Osteoblast (primary cell): ENCODE measurements around the gene KCNT2. TPM values are rescaled to one million over a fixed set of nuclear protein-coding genes. Genes with fewer than 3 reads are reported as not detected.
A peak's percentile ranks its signal among the peaks of the same experiment; 100 is the strongest.

ENCODE experiments used
- DNase-seq: peaks from one replicate; pipeline ENCODE4 v3.0.0; 2011; ENCODE audit warnings: low spot score, mixed read lengths; ENCODE audit not compliant: insufficient read length; ENCODE audit errors: missing footprints
- H2AFZ ChIP-seq: 2 replicates; pipeline ENCODE4 v1.6.0; 2011; ENCODE audit warnings: mild to moderate bottlenecking, low read length
- H3K27ac ChIP-seq: 2 replicates; pipeline ENCODE4 v1.5.1; 2011; ENCODE audit warnings: mild to moderate bottlenecking, low read depth, low read length, moderate library complexity
- H3K27me3 ChIP-seq: 2 replicates; pipeline ENCODE4 v1.6.0; 2012; ENCODE audit warnings: mild to moderate bottlenecking, control low read depth, inconsistent platforms, low read length, moderate library complexity; ENCODE audit not compliant: insufficient read depth
- H3K36me3 ChIP-seq: 2 replicates; pipeline ENCODE4 v1.5.1; 2011; ENCODE audit warnings: mild to moderate bottlenecking, low read length, control low read depth, moderate library complexity; ENCODE audit not compliant: insufficient read depth
- H3K4me1 ChIP-seq: 2 replicates; pipeline ENCODE4 v1.5.1; 2011; ENCODE audit warnings: mild to moderate bottlenecking, low read length, control low read depth, moderate library complexity; ENCODE audit not compliant: insufficient read depth
- H3K4me2 ChIP-seq: 2 replicates; pipeline ENCODE4 v1.6.0; 2011; ENCODE audit warnings: mild to moderate bottlenecking, low read length; ENCODE audit not compliant: insufficient read depth
- H3K4me3 ChIP-seq: fragments of 200-600 bp; sonication (generic); 3 replicates; pipeline ENCODE4 v1.5.1; 2012; ENCODE audit warnings: mild to moderate bottlenecking, low read length, inconsistent platforms; ENCODE audit not compliant: insufficient read depth
- H3K79me2 ChIP-seq: 2 replicates; pipeline ENCODE4 v1.6.0; 2012; ENCODE audit warnings: mild to moderate bottlenecking, low read length, control low read depth, inconsistent platforms; ENCODE audit not compliant: insufficient read depth
- H3K9me3 ChIP-seq: 2 replicates; pipeline ENCODE4 v1.5.1; 2011; ENCODE audit warnings: low read depth, low read length, control low read depth
- H4K20me1 ChIP-seq: 2 replicates; pipeline ENCODE4 v1.6.0; 2012; ENCODE audit warnings: mild to moderate bottlenecking, low read length, control low read depth; ENCODE audit not compliant: insufficient read depth
- total RNA-seq: library from RNA; depleted of rRNA; stranded (reverse); fragments of >200 nt; gene quantifications from 2 replicates; pipeline ENCODE4 v1.2.3, GENCODE V29; 2012
- TF ChIP-seq, protein P1 (sequence below): IDR thresholded peaks from 2 replicates; pipeline ENCODE4 v1.5.1; 2011; ENCODE audit warnings: mild to moderate bottlenecking, low read depth, low read length, moderate library complexity; ENCODE audit errors: extremely low read depth

Gene KCNT2
- total RNA-seq, 1 donor: 10.5 TPM

DNA sequence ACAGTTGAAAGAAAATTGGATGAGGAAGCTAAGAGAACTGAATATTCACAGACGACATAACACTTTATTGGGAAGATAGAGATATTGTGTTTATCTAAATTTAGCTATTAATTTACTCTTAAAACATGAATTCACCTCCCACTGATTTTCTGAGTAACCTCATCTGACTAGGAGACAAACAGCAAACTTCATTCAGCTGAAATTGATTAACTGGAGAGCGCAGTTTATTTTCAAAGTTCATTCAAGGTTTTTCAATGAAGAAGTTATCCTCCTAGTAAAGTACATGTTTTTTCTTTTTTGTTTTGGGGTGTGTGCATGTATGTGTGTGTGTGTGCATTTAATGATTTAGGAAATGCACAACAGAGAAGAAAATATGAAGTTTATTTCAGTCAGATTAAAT lies 215.0 kb downstream of the KCNT2 start:
- H4K20me1 ChIP-seq: no peaks in the 10 kb centered on the region
- no peaks in the 10 kb centered on the region for H3K27me3 ChIP-seq
- H3K4me3 ChIP-seq: peak overlapping the region; percentile 38
- H3K36me3 ChIP-seq: no peaks in the 10 kb centered on the region
- H2AFZ ChIP-seq: no peak overlapping the region
- DNase-seq: no peak
- TF ChIP-seq, protein P1, sequence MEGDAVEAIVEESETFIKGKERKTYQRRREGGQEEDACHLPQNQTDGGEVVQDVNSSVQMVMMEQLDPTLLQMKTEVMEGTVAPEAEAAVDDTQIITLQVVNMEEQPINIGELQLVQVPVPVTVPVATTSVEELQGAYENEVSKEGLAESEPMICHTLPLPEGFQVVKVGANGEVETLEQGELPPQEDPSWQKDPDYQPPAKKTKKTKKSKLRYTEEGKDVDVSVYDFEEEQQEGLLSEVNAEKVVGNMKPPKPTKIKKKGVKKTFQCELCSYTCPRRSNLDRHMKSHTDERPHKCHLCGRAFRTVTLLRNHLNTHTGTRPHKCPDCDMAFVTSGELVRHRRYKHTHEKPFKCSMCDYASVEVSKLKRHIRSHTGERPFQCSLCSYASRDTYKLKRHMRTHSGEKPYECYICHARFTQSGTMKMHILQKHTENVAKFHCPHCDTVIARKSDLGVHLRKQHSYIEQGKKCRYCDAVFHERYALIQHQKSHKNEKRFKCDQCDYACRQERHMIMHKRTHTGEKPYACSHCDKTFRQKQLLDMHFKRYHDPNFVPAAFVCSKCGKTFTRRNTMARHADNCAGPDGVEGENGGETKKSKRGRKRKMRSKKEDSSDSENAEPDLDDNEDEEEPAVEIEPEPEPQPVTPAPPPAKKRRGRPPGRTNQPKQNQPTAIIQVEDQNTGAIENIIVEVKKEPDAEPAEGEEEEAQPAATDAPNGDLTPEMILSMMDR: no peak
- no peaks in the 10 kb centered on the region for H3K9me3 ChIP-seq
- peak overlapping the region; percentile 60 for H3K4me2 ChIP-seq
- no peak overlapping the region for H3K27ac ChIP-seq
- peaks cover 9% of the 10 kb centered on the region for H3K4me1 ChIP-seq
- H3K79me2 ChIP-seq: no peaks in the 10 kb centered on the region

DNA sequence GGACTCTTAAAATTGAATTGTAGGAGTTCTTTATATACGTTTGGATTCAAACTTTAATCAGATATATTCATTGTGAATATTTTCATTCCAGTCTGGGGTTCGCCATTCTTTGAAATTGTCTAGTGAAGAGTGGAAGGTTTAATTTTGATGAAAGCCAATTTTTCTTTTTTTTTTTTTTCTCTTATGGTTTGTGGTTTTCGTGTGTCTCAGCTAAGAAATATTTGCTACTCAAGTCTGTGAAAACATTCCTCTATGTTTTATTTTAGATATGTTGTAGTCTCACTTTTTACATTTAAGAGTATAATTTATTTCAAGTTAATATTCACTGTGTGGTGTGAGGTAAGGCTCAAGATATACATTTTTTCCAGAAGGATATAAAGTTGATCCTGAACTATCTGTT lies 220.5 kb downstream of the KCNT2 start:
- no peak overlapping the region for H3K4me2 ChIP-seq
- TF ChIP-seq, protein P1: no peak
- no peaks in the 10 kb centered on the region for H3K9me3 ChIP-seq
- no peaks in the 10 kb centered on the region for H3K79me2 ChIP-seq
- H3K27ac ChIP-seq: no peak overlapping the region
- H3K4me3 ChIP-seq: no peak overlapping the region
- H2AFZ ChIP-seq: no peak overlapping the region
- no peak for DNase-seq
- no peaks in the 10 kb centered on the region for H3K36me3 ChIP-seq
- no peaks in the 10 kb centered on the region for H3K27me3 ChIP-seq
- peaks cover 5% of the 10 kb centered on the region for H3K4me1 ChIP-seq
- no peaks in the 10 kb centered on the region for H4K20me1 ChIP-seq

DNA sequence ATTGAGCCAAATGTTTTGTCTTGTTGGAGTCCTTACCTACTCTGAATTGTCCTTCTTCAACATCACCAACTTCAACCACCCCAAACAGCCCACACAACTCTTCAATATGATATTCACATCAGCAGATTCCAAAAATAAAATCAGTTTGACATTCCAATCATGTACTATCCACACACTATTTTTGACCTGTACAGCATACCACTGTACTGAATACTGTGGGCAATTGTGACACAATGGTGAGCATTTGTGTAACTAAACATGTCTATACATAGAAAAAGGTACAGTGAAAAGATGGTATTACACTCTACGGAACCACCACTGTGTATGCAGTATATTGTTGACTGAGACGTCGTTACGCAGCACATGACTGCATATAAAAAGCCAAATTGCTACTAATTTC lies 223.1 kb downstream of the KCNT2 start:
- H3K4me2 ChIP-seq: no peak overlapping the region
- H3K4me1 ChIP-seq: peaks cover 5% of the 10 kb centered on the region
- no peaks in the 10 kb centered on the region for H3K27me3 ChIP-seq

DNA sequence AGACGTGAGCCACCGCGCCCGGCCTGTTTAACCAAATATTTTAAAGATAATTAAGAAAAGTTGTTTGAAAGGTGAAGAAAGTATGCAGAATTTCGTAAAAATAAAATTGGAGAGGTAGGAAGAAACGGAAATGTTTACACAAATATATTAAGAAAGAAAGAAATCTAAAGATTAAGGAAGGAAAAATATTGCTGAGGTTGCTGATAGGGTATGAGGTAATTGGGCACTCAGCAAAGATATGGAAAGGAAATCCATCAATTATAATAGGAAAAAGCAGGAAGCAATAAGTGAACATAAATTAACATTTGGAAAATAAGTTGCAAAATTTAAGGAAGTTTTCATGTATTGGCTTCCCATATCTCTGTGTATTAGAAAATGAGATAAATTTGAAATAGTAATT lies 225.9 kb downstream of the KCNT2 start:
- H3K4me2 ChIP-seq: no peak overlapping the region

More for the DNA sequence above, 223.1 kb downstream of the KCNT2 start:
- no peaks in the 10 kb centered on the region for H3K9me3 ChIP-seq
- no peaks in the 10 kb centered on the region for H3K36me3 ChIP-seq
- H4K20me1 ChIP-seq: no peaks in the 10 kb centered on the region
- TF ChIP-seq, protein P1: no peak
- no peak overlapping the region for H3K27ac ChIP-seq
- H3K4me3 ChIP-seq: no peak overlapping the region
- no peak for DNase-seq
- no peak overlapping the region for H2AFZ ChIP-seq
- H3K79me2 ChIP-seq: no peaks in the 10 kb centered on the region

More for the DNA sequence above, 225.9 kb downstream of the KCNT2 start:
- Histone ChIP-seq H4K20me1 (no peaks in the 10 kb centered on the region), H3K9me3 (no peaks in the 10 kb centered on the region), H3K36me3 (no peaks in the 10 kb centered on the region), H3K79me2 (no peaks in the 10 kb centered on the region), H3K4me3 (no peak overlapping the region), H3K4me1 (peaks cover 2% of the 10 kb centered on the region), H2AFZ (no peak overlapping the region), H3K27ac (no peak overlapping the region), H3K27me3 (no peaks in the 10 kb centered on the region)
- TF ChIP-seq, protein P1: no peak
- no peak for DNase-seq
